Smooth muscle cell (in vitro differentiated cells): ENCODE measurements around the gene ERCC1. TPM values are rescaled to one million over a fixed set of nuclear protein-coding genes. Genes with fewer than 3 reads are reported as not detected.

Experiments
- DNase-seq: peaks from one replicate; lab custom pipeline; 2025; ENCODE audit not compliant: unreplicated experiment; lab: John Stamatoyannopoulos, UW
- H2AFZ ChIP-seq: fragments of 200-600 bp; sonication (generic); 2 replicates; pipeline ENCODE4 v1.6.0; 2016; ENCODE audit warnings: antibody characterized with exemption, low read depth, mild to moderate bottlenecking
- H3F3A ChIP-seq: fragments of 200-600 bp; sonication (generic); 2 replicates; pipeline ENCODE4 v1.6.0; 2017; ENCODE audit warnings: antibody characterized with exemption, low read depth
- H3K27ac ChIP-seq: fragments of 200-600 bp; sonication (generic); 2 replicates; pipeline ENCODE4 v1.5.1; 2016; ENCODE audit warnings: low read depth, mild to moderate bottlenecking
- H3K27me3 ChIP-seq: fragments of 200-600 bp; sonication (generic); 2 replicates; pipeline ENCODE4 v1.6.1; 2016; ENCODE audit warnings: low read depth, mild to moderate bottlenecking
- H3K36me3 ChIP-seq: fragments of 200-600 bp; sonication (generic); 2 replicates; pipeline ENCODE4 v1.5.1; 2016; ENCODE audit warnings: low read depth
- H3K4me1 ChIP-seq: fragments of 200-600 bp; sonication (generic); 2 replicates; pipeline ENCODE4 v1.5.1; 2016; ENCODE audit warnings: low read depth
- H3K4me2 ChIP-seq: fragments of 200-600 bp; sonication (generic); 2 replicates; pipeline ENCODE4 v1.6.0; 2016; ENCODE audit warnings: mild to moderate bottlenecking
- H3K4me3 ChIP-seq: fragments of 200-600 bp; sonication (generic); 2 replicates; pipeline ENCODE4 v1.5.1; 2016; ENCODE audit warnings: mild to moderate bottlenecking
- H3K79me2 ChIP-seq: fragments of 200-600 bp; sonication (generic); 2 replicates; pipeline ENCODE4 v1.6.0; 2016; ENCODE audit warnings: low read depth, mild to moderate bottlenecking
- H3K9ac ChIP-seq: fragments of 200-600 bp; sonication (generic); 2 replicates; pipeline ENCODE4 v1.6.0; 2016; ENCODE audit warnings: low read depth
- H3K9me3 ChIP-seq: fragments of 200-600 bp; sonication (generic); replicated peaks from 2 replicates; pipeline ENCODE4 v1.5.1; 2016; ENCODE audit warnings: low read depth
- H4K20me1 ChIP-seq: fragments of 200-600 bp; sonication (generic); 2 replicates; pipeline ENCODE4 v1.6.0; 2016; ENCODE audit warnings: low read depth
- CTCF ChIP-seq: fragments of 200-600 bp; sonication (generic); IDR thresholded peaks from 2 replicates; pipeline ENCODE4 v1.5.1; 2017; ENCODE audit warnings: borderline replicate concordance, mild to moderate bottlenecking, antibody characterized with exemption; ENCODE audit not compliant: insufficient read depth, poor library complexity, severe bottlenecking
- WGBS: methylation state at CpG from one replicate; pipeline ENCODE4 v1.1.7; 2016; ENCODE audit warnings: low lambda C conversion rate; 5-methylcytosine and 5-hydroxymethylcytosine counted together
- polyA plus RNA-seq: library from polyadenylated mRNA; unstranded; fragments of >200 nt; fragmentation: Nextera tagmentation; extraction: Ambion mirVana; gene quantifications from 2 replicates; pipeline ENCODE4 v1.2.1, GENCODE V29; 2016
- total RNA-seq: library from RNA; depleted of rRNA; stranded (reverse); fragments of >200 nt; gene quantifications from 2 replicates; pipeline ENCODE4 v1.2.3, GENCODE V29; 2014

The ERCC1 gene
- total and polyA plus RNA-seq, 2 experiments from 2014 or later: 72.6 to 90.4 TPM

- Histone ChIP-seq H3K9me3 (no peaks in the 10 kb centered on the region), H3K4me1 (peaks cover 5% of the 10 kb centered on the region), H4K20me1 (no peaks in the 10 kb centered on the region), H3K4me3 (no peak overlapping the region), H3K27ac (peak overlapping the region; percentile 99), H3K9ac (peak overlapping the region; percentile 100), H3K27me3 (no peaks in the 10 kb centered on the region), H3F3A (peaks cover 3% of the 10 kb centered on the region), H3K36me3 (no peaks in the 10 kb centered on the region), H3K4me2 (peak overlapping the region; percentile 89), H2AFZ (no peak overlapping the region), H3K79me2 (no peaks in the 10 kb centered on the region)
- WGBS: 88% methylated on average over 12 of the region's 12 CpGs
- TF ChIP-seq CTCF: no peak
- no peak for DNase-seq
Measured at GRCh38 chr19:45451850-45452387, 28.2 kb upstream of the ERCC1 start.

- H3F3A ChIP-seq: peaks cover 3% of the 10 kb centered on the region
- peaks cover 5% of the 10 kb centered on the region for H3K4me1 ChIP-seq
- 34% methylated on average over 17 of the region's 28 CpGs for WGBS
- H2AFZ ChIP-seq: no peak overlapping the region
- H3K36me3 ChIP-seq: no peaks in the 10 kb centered on the region
- DNase-seq: no peak
- no peaks in the 10 kb centered on the region for H4K20me1 ChIP-seq
- H3K4me3 ChIP-seq: peak overlapping the region; percentile 57
- H3K79me2 ChIP-seq: no peaks in the 10 kb centered on the region
- TF ChIP-seq CTCF: no peak
- H3K4me2 ChIP-seq: peak overlapping the region; percentile 89
- H3K9me3 ChIP-seq: no peaks in the 10 kb centered on the region
- no peaks in the 10 kb centered on the region for H3K27me3 ChIP-seq
- H3K27ac ChIP-seq: peak overlapping the region; percentile 99
- H3K9ac ChIP-seq: peak overlapping the region; percentile 100
Measured at GRCh38 chr19:45451131-45451849, 27.6 kb upstream of the ERCC1 start.

- H2AFZ ChIP-seq: no peak overlapping the region
- peak overlapping the region; percentile 96 for H3K27ac ChIP-seq
- no peak for DNase-seq
- H3K79me2 ChIP-seq: no peaks in the 10 kb centered on the region
- peak overlapping the region; percentile 61 for H3K4me3 ChIP-seq
- peak overlapping the region; percentile 92 for H3K4me2 ChIP-seq
- WGBS: 71% methylated on average over 5 of the region's 5 CpGs
- no peaks in the 10 kb centered on the region for H3K9me3 ChIP-seq
- peak overlapping the region; percentile 98 for H3K9ac ChIP-seq
- peaks cover 10% of the 10 kb centered on the region for H3F3A ChIP-seq
- no peaks in the 10 kb centered on the region for H3K27me3 ChIP-seq
- H3K4me1 ChIP-seq: peaks cover 5% of the 10 kb centered on the region
- H3K36me3 ChIP-seq: no peaks in the 10 kb centered on the region
- no peaks in the 10 kb centered on the region for H4K20me1 ChIP-seq
- TF ChIP-seq CTCF: no peak
Measured at GRCh38 chr19:45450012-45450333, 26.3 kb upstream of the ERCC1 start.

- Histone ChIP-seq H3K27ac (peak overlapping the region; percentile 96), H3K4me3 (no peak overlapping the region), H2AFZ (no peak overlapping the region), H3K4me2 (no peak overlapping the region), H3K9ac (no peak overlapping the region), H4K20me1 (no peaks in the 10 kb centered on the region), H3K27me3 (no peaks in the 10 kb centered on the region), H3K36me3 (no peaks in the 10 kb centered on the region), H3K4me1 (peaks cover 10% of the 10 kb centered on the region), H3K79me2 (no peaks in the 10 kb centered on the region), H3F3A (peaks cover 10% of the 10 kb centered on the region), H3K9me3 (no peaks in the 10 kb centered on the region)
- no peak for TF ChIP-seq CTCF
- WGBS: 69% methylated on average over 7 of the region's 7 CpGs
- no peak for DNase-seq
Measured at GRCh38 chr19:45448887-45449299, 25.2 kb upstream of the ERCC1 start.
